H1 (cell line): ENCODE measurements around the gene CCDC106.

Experiments
- ASH2L ChIP-seq: fragments of 200-600, 300-600 bp; sonication (generic); IDR thresholded peaks from one replicate; pipeline ENCODE4 v1.7.1; 2017; ENCODE audit warnings: low read length
- CEBPB ChIP-seq: IDR thresholded peaks from 2 replicates; pipeline ENCODE4 v1.6.1; 2012; ENCODE audit warnings: low read depth, low read length
- CREB1 ChIP-seq: IDR thresholded peaks from 2 replicates; pipeline ENCODE4 v1.6.1; 2012; ENCODE audit warnings: inconsistent platforms
- EZH2 ChIP-seq: fragments of 200-600 bp; sonication (generic); IDR thresholded peaks from 2 replicates; pipeline ENCODE4 v1.7.1; 2012; ENCODE audit warnings: low read depth, mild to moderate bottlenecking, moderate library complexity, low read length, inconsistent platforms; ENCODE audit not compliant: severe bottlenecking
- GABPA ChIP-seq: IDR thresholded peaks from 2 replicates; pipeline ENCODE4 v1.6.1; 2011; ENCODE audit warnings: mild to moderate bottlenecking, low read length, moderate library complexity, borderline replicate concordance; ENCODE audit not compliant: insufficient read depth
- JUND ChIP-seq: IDR thresholded peaks from 2 replicates; pipeline ENCODE4 v1.6.1; 2011; ENCODE audit warnings: mild to moderate bottlenecking, improper control_type of control experiment, low read length
- MAFK ChIP-seq: IDR thresholded peaks from 2 replicates; pipeline ENCODE4 v1.6.1; 2012; ENCODE audit warnings: low read depth, mild to moderate bottlenecking, improper control_type of control experiment, low read length
- RAD21 ChIP-seq, 2 experiments: IDR thresholded peaks in 1 of 2; conservative IDR thresholded peaks in 1 of 2; 2 replicates each; pipeline ENCODE4 v1.6.1; 2011; ENCODE audit warnings: low read depth in 2 of 2, low read length in 2 of 2, improper control_type of control experiment in 1 of 2, inconsistent platforms in 1 of 2, mild to moderate bottlenecking in 1 of 2, moderate library complexity in 1 of 2
- SIX5 ChIP-seq: IDR thresholded peaks from 2 replicates; pipeline ENCODE4 v1.6.1; 2011; ENCODE audit warnings: mild to moderate bottlenecking, low read depth, low read length
- SP1 ChIP-seq: IDR thresholded peaks from 2 replicates; pipeline ENCODE4 v1.6.1; 2011; ENCODE audit warnings: low read depth, low read length
- TAF1 ChIP-seq: IDR thresholded peaks from 2 replicates; pipeline ENCODE4 v1.6.1; 2011; ENCODE audit warnings: mild to moderate bottlenecking, low read depth, low read length
- ZNF274 ChIP-seq: IDR thresholded peaks from 2 replicates; pipeline ENCODE4 v1.7.0; 2012; ENCODE audit warnings: low read length, borderline replicate concordance; ENCODE audit errors: extremely low read depth
- TF ChIP-seq, protein P1 (sequence below), 3 experiments: IDR thresholded peaks; 1 replicate in 2 of 3; 2 replicates in 1 of 3; pipeline versions ENCODE4 v1.5.1 to v1.6.1; 2011; ENCODE audit warnings: low read length in 3 of 3, mild to moderate bottlenecking in 3 of 3, inconsistent platforms in 2 of 3, low read depth in 1 of 3, moderate library complexity in 1 of 3; ENCODE audit not compliant: insufficient read depth in 1 of 3; ENCODE audit errors: control extremely low read depth in 1 of 3
- TF ChIP-seq, protein P2 (sequence below): IDR thresholded peaks from 2 replicates; pipeline ENCODE4 v1.6.1; 2011; ENCODE audit warnings: low read depth, mild to moderate bottlenecking, low read length; ENCODE audit not compliant: insufficient read depth

- TF ChIP-seq SP1 (no peak), ZNF274 (no peak), CEBPB (no peak), EZH2 (no peak), JUND (no peak), TAF1 (no peak), MAFK (no peak), SIX5 (no peak), CREB1 (no peak), RAD21 (IDR thresholded peaks at IDR 0.05 in 1 of 2, conservative IDR thresholded peaks at IDR 0.05 in 1 of 2; ENCODE audit: low read depth in 2 of 2, low read length in 2 of 2) (no peak), GABPA (no peak), ASH2L (no peak)
- TF ChIP-seq, protein P1, sequence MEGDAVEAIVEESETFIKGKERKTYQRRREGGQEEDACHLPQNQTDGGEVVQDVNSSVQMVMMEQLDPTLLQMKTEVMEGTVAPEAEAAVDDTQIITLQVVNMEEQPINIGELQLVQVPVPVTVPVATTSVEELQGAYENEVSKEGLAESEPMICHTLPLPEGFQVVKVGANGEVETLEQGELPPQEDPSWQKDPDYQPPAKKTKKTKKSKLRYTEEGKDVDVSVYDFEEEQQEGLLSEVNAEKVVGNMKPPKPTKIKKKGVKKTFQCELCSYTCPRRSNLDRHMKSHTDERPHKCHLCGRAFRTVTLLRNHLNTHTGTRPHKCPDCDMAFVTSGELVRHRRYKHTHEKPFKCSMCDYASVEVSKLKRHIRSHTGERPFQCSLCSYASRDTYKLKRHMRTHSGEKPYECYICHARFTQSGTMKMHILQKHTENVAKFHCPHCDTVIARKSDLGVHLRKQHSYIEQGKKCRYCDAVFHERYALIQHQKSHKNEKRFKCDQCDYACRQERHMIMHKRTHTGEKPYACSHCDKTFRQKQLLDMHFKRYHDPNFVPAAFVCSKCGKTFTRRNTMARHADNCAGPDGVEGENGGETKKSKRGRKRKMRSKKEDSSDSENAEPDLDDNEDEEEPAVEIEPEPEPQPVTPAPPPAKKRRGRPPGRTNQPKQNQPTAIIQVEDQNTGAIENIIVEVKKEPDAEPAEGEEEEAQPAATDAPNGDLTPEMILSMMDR (IDR thresholded peaks at IDR 0.05; ENCODE audit: control extremely low read depth in 1 of 3, insufficient read depth in 1 of 3, low read depth in 1 of 3, low read length in 3 of 3) = no peak
- TF ChIP-seq, protein P2, sequence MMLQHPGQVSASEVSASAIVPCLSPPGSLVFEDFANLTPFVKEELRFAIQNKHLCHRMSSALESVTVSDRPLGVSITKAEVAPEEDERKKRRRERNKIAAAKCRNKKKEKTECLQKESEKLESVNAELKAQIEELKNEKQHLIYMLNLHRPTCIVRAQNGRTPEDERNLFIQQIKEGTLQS = no peak
These were observed 46.9 kb downstream of the CCDC106 start for GRCh38 chr19:55694656-55695491.
